HS-27A (cell line): ENCODE results near the gene PARVB.
"Not testable (repeated sequence)": the region's sequence is repeated elsewhere in the genome, so short reads cannot be mapped to it uniquely, and the experiment has no call there.

Experiments
- DNase-seq: peaks from one replicate; pipeline ENCODE4 v3.0.0-alpha.2; 2012; ENCODE audit warnings: low read depth, missing footprints

PARVB gene

DNA sequence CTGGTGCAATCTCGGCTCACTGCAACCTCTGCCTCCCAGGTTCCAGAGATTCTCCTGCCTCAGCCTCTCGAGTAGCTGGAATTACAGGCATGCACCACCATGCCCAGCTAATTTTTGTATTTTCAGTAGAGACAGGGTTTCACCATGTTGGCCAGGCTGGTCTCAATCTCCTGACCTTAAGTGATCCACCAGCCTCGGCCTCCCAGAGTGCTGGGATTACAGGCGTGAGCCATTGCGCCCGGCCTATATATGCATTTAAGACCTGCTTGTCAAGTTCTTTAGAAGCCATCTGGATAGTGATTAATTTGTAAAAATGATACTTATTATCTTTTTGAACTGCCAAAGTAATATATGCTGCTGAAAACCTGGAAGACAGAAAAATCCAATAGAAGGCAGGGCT, 86.6 kb downstream of the PARVB start:
- DNase-seq = not testable (repeated sequence)

DNA sequence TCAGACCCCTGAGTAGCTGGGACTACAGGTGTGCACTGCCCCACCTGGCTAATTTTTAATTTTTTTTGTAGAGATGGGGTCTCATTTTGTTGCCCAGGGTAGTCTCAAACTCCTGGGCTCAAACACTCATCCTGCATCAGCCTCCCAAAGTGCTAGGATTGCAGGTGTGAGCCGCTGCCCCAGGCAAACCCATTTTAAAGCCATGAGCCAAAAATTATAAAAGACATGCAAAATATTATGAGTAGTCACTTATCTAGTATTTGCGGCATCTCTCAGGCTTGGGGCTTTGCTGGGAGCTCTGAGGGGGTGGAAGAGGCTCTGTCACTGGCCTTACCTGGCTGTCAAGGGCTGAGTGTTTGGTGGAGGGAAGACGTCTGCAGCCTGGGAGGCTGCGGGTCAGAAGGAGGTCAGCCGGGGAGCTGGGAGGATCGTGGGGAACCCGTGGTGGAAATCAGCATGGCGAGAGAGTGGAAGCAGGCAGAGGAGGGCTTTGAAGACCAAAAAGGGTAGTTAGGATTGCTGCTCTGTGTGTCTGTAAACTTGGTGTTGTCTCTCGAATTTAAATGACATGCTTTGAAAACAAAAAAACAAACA, 87.6 kb downstream of the PARVB start:
- DNase-seq = no peak

DNA sequence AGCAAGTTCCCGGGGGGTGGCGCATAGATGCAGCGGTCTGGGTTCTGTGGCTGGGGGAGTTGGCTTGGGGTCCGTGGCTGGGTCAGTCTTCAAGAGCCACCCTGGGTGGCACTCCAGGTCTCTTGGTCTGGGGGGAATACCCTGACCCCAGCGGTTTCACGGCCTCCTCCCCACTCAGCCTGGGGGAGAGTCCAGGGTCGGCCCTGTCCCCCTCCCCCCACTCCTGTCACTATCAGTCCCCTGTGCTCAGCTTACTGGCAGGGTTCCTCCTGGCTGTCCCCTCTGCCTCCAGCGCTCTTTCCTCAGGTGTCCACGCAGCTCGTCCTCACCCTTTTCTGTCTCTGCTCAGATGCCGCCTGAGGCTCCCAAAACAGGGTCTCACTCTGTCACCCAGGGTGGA, 88.1 kb downstream of the PARVB start:
- DNase-seq = no peak

DNA sequence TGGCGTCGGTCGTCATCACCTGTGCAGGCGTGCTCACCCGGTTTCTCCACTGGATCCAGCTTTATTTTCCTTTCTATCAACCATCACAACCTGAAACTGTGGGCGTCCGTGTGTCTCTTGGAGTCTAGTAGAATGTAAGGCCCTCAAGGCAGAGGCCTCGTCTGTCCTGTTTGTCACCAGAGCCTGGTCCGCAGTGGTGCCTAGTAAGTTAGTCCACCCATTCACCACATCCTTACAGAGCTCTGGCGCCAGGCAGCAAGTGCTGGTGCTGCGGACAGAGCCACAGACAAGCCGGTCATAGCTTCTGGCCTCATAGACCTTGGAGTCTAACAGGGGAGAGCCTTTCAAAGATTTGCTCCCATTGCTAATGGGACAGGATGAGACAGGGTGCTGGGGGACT, 92.2 kb downstream of the PARVB start:
- DNase-seq = no peak

DNA sequence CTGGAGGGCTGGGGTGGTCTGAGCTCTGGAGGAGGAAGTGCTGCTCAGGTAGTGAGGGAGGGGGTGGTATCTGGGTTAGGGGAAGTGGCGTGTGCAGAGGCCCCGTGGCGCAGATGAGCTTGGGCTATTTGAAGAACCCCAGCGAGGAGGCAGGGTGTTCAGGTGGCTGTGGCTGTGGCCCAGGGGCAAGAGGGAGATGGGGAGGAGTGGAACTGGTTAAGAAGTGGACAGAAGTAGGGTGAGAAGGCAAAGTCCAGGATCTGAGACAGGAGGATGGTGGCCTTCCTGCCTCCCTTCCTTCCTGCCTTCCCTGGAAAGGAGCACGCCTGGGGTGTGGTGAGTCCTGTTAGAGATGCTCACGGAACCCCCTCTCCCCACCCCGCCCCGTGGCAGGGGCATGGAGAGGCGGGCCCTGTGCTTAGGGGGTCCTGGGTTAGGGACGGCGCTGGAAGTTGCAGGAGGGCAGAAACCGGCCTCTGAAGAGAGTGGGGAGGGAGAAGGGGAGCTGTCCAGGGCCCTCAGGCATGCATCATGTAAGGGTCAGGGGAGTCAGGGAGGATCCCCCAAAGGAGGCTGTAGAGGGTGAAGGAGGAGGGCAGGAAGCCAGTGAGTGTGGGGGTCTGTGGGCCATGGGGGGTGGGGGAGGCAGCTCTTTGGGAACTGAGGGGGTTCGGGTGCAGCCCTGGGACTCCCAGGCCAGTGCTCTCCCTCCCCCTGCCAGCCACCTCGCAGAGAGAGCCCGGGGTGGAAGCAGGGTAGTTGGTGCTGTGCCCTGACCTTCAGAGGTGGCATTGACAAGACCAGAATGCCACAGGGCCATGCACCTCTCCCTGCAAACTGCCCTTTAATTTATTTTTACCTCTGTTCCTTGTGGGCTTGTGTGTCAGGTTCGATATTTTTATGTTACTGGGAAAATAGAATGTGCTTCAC, 92.9 kb downstream of the PARVB start:
- DNase-seq = no peak

DNA sequence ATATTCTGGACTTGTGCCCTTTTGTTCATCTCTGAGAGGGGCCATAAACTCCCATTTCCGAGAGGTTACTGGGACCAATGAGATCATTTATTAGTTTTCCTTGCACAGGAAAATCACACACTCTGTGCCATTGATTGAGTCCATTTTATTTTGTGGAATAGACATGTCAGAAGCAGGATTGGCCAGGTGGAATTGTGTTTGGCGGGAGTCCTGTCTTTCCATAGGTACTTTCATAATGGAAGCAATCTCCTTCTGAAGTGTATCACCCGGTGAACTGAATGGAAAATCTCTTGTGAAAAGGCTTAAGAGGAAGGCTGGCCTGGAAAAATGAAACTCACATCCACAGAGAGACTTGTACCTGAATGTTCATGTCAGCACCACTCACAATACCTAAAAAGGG, 93.6 kb downstream of the PARVB start:
- no peak for DNase-seq

DNA sequence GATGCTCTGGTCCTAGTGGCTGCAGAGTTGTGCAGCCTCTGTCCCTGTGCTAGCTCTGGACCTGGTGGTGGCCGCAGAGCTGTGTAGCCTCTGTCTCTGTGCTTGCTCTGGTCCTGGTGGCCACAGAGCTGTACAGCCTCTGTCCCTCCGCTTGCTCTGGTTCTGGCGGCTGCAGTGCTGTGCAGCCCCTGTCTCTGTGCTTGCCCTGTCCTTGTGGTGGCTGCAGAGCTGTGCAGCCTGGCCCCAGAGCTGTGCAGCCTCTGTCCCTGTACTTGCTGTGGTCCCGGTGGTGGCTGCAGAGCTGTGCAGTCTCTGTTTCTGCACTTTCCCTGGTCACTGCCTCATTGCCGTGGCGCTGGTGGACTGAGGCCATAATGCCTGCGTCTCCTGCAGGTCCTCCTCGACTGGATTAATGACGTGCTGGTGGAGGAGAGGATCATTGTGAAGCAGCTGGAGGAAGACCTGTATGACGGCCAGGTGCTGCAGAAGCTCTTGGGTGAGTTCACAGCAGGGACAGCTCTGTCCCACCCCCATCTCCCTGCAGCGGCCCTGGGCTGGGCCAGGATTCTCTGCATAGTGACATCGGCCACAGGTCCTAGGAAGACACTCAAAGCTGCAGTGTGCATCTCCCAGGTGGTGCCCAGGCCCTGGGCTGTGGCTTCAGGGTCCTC, 94.7 kb downstream of the PARVB start:
- no peak for DNase-seq

DNA sequence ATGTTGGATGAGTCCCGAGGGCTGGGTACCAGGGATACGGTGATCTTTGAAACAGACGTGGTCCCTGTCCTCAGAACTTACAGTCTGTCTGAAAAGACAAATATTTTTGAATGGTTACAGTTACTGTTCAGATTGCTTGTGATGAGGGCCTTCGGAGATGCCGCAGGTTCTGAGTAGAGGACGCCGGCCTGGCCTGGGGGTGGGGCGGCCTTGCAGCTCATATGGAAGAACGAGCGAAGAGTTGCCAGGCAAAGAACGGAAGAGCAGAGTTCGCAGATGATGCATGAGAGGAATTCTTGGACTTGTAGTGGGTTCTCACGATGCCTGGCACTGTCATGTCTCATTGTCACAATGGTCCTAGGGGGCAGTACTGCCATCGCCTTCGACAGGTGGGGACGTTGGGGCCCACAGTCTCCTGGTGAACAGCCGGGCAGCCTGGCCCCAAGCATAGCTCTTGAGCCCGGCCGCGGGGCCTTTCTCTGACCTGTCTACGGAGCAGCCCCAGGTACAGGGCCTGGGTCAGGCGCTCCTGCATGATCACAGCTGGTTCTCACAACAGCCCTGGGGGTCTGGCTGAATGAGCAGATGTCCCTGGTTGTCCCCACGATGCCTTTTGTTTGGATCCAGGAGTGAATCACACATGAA, 95.7 kb downstream of the PARVB start:
- DNase-seq = no peak

DNA sequence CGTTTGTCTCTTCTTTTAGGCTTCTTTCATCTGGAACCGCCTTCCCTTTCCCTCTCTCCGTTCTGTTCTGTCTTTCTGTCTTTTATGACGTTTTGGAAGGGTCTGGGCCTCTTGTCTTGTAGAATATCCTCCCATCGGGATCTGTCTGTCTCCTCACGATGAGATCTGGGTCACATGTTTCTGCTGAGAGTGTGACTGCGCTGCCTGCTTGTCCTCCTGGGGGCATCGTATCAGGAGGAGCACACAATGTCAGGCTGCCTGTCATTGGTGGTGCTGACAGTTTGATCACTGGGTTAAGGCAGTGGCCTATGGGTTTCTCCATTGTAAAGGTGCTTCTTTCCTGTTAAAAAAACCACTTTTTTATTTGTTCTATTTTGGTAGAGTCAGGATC, 96.2 kb downstream of the PARVB start:
- no peak for DNase-seq

DNA sequence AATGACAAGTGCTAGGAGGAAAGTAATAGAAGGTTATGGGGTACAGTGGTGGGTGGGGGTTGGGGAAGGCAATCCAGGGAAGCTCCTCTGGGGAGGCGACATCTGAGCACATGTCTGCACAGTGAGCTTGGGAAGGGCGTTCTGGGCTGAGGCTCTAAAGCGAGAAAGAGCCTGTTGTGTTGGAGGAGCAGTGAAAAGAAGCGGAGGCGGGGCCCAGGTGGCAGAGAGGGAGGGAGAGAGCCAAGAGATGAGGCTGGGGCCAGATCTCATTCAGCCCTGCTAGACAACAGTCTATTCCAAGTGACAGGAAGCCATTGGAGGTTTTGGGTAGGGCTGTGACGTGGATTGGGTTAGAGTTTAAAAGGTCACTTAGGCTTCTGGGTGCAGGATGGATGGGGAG, 101.3 kb downstream of the PARVB start:
- DNase-seq = no peak

DNA sequence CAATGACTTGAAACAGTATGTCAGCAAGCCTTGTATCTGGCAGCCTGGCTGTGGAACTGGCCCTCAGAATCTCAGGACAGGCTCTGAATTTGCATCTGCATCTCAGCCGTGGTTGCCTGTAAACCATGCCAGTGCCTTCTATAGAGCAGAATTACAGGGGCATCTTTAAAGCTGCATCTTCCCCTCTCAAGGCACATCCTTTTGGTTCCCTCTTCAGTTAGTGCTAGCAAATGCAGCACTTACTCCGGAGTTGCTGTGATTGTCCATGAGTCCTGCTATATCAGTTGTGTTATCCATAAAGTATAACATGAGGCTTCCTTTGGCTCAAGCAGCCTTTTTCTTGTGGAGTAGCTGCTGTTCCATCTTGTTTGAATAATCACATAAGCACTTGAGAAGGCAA, 102.7 kb downstream of the PARVB start:
- no peak for DNase-seq

DNA sequence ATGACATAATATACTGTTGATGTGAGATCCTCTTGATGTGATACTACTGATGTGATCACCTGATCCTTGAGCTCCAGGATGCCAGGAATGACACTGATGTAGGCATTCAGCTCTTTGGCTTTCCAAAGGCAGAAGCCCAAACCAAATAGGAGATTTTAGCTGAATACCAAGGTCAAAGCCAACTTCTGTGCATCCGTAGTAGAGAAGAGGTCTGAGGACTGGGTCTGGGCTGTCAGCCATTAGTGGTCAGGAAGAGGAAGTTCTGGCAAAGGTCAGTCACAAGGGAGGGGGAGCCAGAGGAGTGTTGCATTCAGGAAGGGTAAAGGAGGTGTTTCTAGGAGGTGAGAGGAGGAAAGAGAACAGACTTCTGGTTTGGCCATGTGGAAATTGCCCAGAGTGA, 103.3 kb downstream of the PARVB start:
- no peak for DNase-seq

DNA sequence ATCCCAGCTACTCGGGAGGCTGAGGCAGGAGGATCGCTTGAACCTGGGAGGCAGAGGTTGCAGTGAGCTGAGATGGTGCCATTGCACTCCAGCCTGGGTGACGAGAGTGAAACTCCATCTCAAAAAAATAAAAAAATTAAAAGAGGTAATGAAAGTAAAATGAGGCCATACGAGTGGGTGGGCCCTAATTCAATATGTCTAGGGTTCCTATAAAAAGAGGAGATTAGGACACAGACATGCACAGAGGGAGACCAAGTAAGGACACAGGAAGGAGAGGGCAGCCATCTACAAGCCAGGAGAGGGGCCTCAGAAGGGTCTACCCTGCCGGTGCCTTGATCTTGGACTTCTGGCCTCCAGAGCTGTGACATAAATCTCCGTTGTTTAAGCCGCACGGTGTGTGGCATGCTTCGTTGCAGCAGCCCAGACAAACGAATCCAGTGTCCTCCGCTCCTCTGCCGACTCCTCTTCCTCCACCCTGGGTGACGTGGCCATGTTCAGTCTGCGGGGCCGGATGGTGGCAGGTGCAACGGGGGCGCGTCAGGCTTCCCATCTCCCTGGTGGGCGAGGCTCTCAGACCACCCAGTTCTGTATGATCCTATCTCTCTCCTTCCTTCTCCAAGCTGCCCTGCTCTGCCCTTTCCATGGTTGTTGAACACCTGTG, 105.0 kb downstream of the PARVB start:
- no peak for DNase-seq

DNA sequence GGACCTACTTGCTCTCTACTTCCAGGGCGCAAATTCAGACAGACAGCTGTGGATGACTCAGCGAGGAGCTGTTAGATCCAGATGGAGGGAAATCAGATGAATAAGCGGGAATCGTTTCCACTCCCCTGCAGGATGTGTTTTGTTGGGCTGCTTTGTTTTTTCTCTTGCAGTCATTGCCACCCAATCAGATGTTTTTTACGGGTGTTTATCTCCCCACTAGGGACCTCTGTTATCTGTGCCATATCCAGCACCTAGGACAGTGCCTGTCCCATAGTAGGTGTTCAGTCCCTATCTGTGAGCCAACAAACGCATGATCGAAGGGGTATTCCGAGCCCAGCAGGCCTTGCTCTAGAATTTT, 105.5 kb downstream of the PARVB start:
- no peak for DNase-seq

DNA sequence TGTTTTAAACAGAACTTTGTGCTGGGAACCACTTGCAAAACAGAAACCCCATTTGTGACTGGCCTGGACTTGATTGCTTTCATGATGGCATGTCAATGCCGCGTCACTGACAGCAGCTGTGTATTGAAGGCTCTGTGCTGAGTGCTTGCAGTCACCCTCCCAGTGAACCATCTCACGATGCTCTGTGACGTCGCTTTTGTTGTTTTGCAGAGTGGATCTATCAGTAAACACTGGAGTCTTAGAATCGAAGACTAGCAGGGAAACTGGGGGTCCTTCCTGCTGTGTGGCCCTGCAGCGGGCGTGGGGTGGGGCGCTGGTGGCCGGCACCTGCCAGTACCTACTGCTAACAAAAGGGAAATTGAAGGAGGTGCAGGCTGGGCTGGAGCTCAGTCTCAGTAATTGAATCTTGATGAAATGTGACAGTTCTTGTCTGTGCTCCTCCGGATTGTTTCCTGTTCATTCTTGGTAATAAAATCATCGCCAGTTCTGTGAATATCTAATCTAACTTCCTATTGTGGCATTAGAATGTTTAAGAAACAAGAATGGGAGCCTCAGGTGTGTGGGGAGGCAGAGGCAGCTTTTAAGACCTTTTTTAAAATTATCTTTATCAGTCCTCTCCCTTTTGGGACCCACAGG, 106.1 kb downstream of the PARVB start:
- no peak for DNase-seq

DNA sequence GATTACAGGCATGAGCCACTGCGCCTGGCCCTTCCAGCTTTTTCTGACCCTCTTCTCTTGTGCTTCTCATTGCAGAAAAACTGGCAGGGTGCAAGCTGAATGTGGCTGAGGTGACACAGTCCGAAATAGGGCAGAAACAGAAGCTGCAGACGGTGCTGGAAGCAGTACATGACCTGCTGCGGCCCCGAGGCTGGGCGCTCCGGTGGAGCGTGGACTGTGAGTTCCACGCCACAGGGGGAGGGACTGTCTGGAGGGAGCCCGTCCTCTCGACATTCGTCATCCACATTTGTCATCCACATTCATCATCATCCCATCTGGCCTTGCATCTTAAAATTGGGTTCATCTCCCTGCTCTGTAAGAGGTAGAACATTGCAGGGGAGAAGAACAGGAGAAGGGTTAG, 107.3 kb downstream of the PARVB start:
- no peak for DNase-seq

DNA sequence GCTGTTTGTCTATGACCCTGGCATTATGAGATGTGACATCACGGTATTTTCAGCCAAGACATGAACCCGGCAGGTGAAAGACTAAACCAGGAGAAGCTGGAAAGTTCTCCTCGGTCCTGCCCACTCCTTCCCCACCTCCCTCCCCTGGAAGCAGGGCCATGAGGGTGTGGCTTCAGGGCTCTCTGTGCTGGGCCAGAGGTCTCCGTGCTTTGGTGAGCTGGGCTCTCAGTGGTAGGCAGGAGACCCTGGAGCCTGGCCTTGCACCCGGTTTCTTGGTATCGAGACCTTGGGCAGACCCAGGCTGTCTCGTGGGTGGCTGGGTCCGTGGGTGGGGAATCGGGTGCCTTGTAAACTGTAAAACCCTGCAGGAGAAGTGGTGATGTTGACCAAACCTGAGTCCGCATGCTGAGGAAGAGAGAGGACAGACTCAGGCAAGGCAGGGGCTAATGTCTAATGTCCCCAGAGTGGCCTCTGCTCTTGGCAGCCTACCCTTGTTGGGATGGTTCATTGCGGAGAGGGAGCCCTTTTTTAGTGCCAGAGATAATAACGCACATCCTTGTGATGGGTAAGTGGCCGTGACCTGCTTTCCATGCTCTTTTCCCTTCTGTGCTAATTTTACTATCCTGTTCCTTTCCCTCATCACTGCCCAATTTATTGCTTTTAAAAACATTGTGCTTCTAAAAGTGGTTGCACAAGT, 108.0 kb downstream of the PARVB start:
- no peak for DNase-seq

DNA sequence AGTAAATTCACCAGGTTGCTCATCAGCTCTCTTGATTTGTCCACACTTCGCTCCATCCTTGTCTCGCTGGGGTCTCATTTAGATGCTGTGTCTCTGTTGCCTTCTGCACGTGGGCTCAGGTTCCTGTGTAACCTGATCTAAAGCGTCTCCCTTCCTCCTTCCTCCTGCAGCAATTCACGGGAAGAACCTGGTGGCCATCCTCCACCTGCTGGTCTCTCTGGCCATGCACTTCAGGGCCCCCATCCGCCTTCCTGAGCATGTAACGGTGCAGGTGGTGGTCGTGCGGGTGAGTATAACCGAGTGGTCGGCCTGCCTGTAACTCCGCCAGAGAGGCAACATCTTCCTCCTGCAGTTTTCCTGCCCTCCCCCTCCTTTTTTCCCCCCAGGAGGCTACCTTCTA, 108.6 kb downstream of the PARVB start:
- no peak for DNase-seq

DNA sequence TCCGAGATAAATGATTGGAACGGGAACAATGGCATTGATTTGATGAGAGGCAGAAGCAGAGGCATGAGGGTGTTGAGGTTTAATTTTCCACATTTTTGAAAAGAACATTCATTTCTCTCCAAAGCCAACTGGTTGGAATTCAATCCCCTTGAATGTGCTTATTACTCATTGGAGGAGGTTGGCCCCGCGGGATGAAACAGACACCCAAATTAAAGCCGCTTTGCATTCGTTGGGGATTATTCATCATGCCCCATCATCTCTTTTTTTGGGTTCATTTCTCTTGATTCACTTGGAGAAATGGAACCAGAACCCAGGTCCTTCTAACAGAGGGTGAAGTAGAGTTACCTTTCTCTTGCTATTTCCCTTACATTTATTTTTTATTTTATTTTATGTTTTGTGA, 109.1 kb downstream of the PARVB start:
- DNase-seq = peak; percentile 29

DNA sequence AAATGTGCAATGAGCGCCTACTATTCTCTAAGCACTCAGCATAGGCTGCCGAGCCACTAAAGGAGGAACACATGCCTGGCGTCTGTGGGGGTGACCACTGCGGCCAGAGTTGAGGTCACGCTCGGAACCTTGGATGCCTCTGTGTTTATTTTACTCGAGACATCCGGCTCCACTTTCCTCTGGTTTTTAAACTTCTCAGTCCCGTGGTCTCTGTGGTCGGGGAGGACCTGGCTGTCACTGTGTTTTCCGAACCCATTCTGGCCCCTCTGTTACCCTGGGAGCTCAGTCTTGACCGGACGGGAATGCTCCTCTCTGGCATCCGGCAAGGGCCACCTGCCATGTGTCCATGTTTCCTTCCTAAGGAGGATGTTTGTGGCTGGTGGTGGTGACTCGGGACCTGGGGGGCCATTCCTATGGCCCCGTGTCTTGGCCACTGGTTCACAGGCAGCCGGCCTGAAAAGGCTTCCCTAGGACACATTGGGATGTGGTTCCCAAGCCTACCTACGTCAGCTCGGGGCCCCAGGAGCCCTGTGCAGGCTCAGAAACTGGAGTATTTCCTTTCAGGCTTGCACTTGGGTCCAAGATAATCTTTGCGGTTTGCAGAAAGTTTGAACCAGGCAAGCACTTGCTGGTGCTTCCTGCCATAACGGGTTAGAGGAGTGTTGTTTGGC, 109.9 kb downstream of the PARVB start:
- no peak for DNase-seq

DNA sequence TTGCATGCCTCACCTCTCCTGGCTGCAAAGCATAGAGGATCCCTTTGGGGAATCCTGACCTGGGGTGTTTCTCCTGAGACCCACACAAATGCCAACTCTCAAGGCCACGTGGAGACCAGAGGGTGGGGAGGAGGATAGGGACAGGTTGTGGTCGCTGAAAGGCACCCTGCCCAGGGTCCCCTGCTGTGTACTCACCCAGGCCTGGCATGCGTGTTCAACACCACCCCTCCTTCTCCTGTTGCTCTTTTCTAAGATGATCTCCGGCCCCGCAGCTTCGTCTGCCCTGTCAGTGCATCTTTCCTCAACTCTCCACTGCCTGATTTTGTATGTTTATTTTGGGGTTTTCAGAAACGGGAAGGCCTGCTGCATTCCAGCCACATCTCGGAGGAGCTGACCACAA, 112.0 kb downstream of the PARVB start:
- DNase-seq = no peak
